GM23338 (cell line): Measurements from ENCODE around the gene NOC2L. TPM values are rescaled to one million over a fixed set of nuclear protein-coding genes. Genes with fewer than 3 reads are reported as not detected.

Source experiments
- ATAC-seq: fragments of 200-7000 bp; cut with Tn5 transposase; 3 replicates; pipeline ENCODE4 v1.9.1; 2020
- DNase-seq: peaks from one replicate; pipeline ENCODE4 v3.0.0-alpha.2; 2015; ENCODE audit warnings: low spot score
- H2AFZ ChIP-seq: fragments of 200-600 bp; sonication (generic); 2 replicates; pipeline ENCODE4 v1.8.0; 2016; ENCODE audit warnings: antibody characterized with exemption, mild to moderate bottlenecking, moderate library complexity
- H3F3A ChIP-seq: fragments of 200-600 bp; sonication (generic); replicated peaks from 2 replicates; pipeline ENCODE4 v1.8.0; 2017; ENCODE audit warnings: antibody characterized with exemption, mixed run types, low read depth
- H3K27ac ChIP-seq: fragments of 200-600 bp; sonication (generic); 2 replicates; pipeline ENCODE4 v1.6.1; 2016; ENCODE audit warnings: low read depth
- H3K27me3 ChIP-seq: fragments of 200-600 bp; sonication (generic); 2 replicates; pipeline ENCODE4 v1.8.0; 2016; ENCODE audit warnings: mild to moderate bottlenecking, mixed run types, moderate library complexity; ENCODE audit not compliant: insufficient read depth
- H3K36me3 ChIP-seq: fragments of 200-600 bp; sonication (generic); 2 replicates; pipeline ENCODE4 v1.8.0; 2016; ENCODE audit warnings: mild to moderate bottlenecking; ENCODE audit not compliant: insufficient read depth
- H3K4me1 ChIP-seq: fragments of 200-600 bp; sonication (generic); 2 replicates; pipeline ENCODE4 v1.8.0; 2016; ENCODE audit warnings: mild to moderate bottlenecking, moderate library complexity; ENCODE audit not compliant: insufficient read depth
- H3K4me2 ChIP-seq: fragments of 200-600 bp; sonication (generic); 2 replicates; pipeline ENCODE4 v1.7.1; 2017; ENCODE audit warnings: mixed run types
- H3K4me3 ChIP-seq: fragments of 200-600 bp; sonication (generic); 2 replicates; pipeline ENCODE4 v1.6.1; 2016; ENCODE audit warnings: mixed run types
- H3K79me2 ChIP-seq: fragments of 200-600 bp; sonication (generic); replicated peaks from 2 replicates; pipeline ENCODE4 v1.8.0; 2017; ENCODE audit warnings: mild to moderate bottlenecking; ENCODE audit not compliant: insufficient read depth
- H3K9me2 ChIP-seq: fragments of 200-600 bp; sonication (generic); 2 replicates; pipeline ENCODE4 v1.8.0; 2017; ENCODE audit not compliant: insufficient read depth
- H4K20me1 ChIP-seq: fragments of 200-600 bp; sonication (generic); replicated peaks from 2 replicates; pipeline ENCODE4 v1.8.0; 2017; ENCODE audit warnings: mild to moderate bottlenecking; ENCODE audit not compliant: insufficient read depth
- H3K27ac Mint-ChIP-seq: 2 replicates; pipeline ENCODE4 v1.8.0; 2020; ENCODE audit warnings: inconsistent platforms, mild to moderate bottlenecking, moderate library complexity, mixed read lengths
- H3K27me3 Mint-ChIP-seq: 3 replicates; pipeline ENCODE4 v1.8.0; 2022; ENCODE audit warnings: low read depth, mild to moderate bottlenecking, moderate library complexity, mixed read lengths, inconsistent platforms; ENCODE audit not compliant: insufficient read depth, poor library complexity
- H3K36me3 Mint-ChIP-seq: 3 replicates; pipeline ENCODE4 v1.8.0; 2021; ENCODE audit warnings: low read depth, mild to moderate bottlenecking, inconsistent platforms, moderate library complexity, mixed read lengths
- H3K4me1 Mint-ChIP-seq: 3 replicates; pipeline ENCODE4 v1.8.0; 2020; ENCODE audit warnings: mild to moderate bottlenecking, inconsistent platforms, mixed read lengths
- H3K4me3 Mint-ChIP-seq: 3 replicates; pipeline ENCODE4 v1.8.0; 2021; ENCODE audit warnings: moderate library complexity, mild to moderate bottlenecking, inconsistent platforms, mixed read lengths
- H3K9me3 Mint-ChIP-seq: 3 replicates; pipeline ENCODE4 v1.8.0; 2020; ENCODE audit warnings: moderate library complexity, mild to moderate bottlenecking, inconsistent platforms, mixed read lengths
- CREB1 ChIP-seq: fragments of 250-450 bp; sonication (Bioruptor Pico); IDR thresholded peaks from 2 replicates; pipeline ENCODE4 v1.5.0; 2020; ENCODE audit warnings: low read depth, mild to moderate bottlenecking, moderate library complexity
- CTCF ChIP-seq, 2 experiments: fragments of 200-600 bp in 1 of 2; sonication (generic) in 1 of 2; conservative IDR thresholded peaks; 2 replicates each; pipeline versions ENCODE4 v1.5.1 to v1.6.1; 2016 to 2017; ENCODE audit warnings: antibody characterized with exemption in 2 of 2, low read depth in 2 of 2, mild to moderate bottlenecking in 2 of 2, moderate library complexity in 1 of 2
- ETS1 ChIP-seq: IDR thresholded peaks from 2 replicates; pipeline ENCODE4 v1.6.1; 2016; ENCODE audit warnings: antibody characterized with exemption
- EZH2 ChIP-seq: fragments of 200-600 bp; sonication (generic); IDR thresholded peaks from one replicate; pipeline ENCODE4 v1.8.0; 2017; ENCODE audit warnings: antibody characterized with exemption, mild to moderate bottlenecking, low read depth; ENCODE audit not compliant: unreplicated experiment
- EZH2phosphoT487 ChIP-seq: fragments of 200-600 bp; sonication (generic); IDR thresholded peaks from one replicate; pipeline ENCODE4 v1.8.1; 2018; ENCODE audit warnings: antibody characterized with exemption; ENCODE audit not compliant: unreplicated experiment
- JUNB ChIP-seq: IDR thresholded peaks from one replicate; pipeline ENCODE4 v1.6.1; 2016; ENCODE audit warnings: antibody characterized with exemption; ENCODE audit not compliant: unreplicated experiment
- NANOG ChIP-seq: IDR thresholded peaks from 2 replicates; pipeline ENCODE4 v1.6.1; 2016; ENCODE audit warnings: antibody characterized with exemption, borderline replicate concordance
- POLR2AphosphoS5 ChIP-seq: IDR thresholded peaks from 2 replicates; pipeline ENCODE4 v1.6.1; 2016; ENCODE audit warnings: antibody characterized with exemption, low read depth
- REST ChIP-seq: IDR thresholded peaks from one replicate; pipeline ENCODE4 v1.6.1; 2018; ENCODE audit warnings: antibody characterized with exemption; ENCODE audit not compliant: unreplicated experiment
- STAT1 ChIP-seq: IDR thresholded peaks from one replicate; pipeline ENCODE4 v1.6.1; 2016; ENCODE audit warnings: antibody characterized with exemption; ENCODE audit not compliant: unreplicated experiment
- ZNF114 ChIP-seq: fragments of 250-450 bp; sonication (Bioruptor Pico); IDR thresholded peaks from 2 replicates; pipeline ENCODE4 v1.5.0; 2020; ENCODE audit warnings: mild to moderate bottlenecking, moderate library complexity
- ZNF331 ChIP-seq: fragments of 250-450 bp; sonication (Bioruptor Pico); IDR thresholded peaks from 2 replicates; pipeline ENCODE4 v1.5.0; 2020; ENCODE audit warnings: low read depth, mild to moderate bottlenecking, moderate library complexity
- ZNF462 ChIP-seq: fragments of 250-450 bp; sonication (Bioruptor Pico); IDR thresholded peaks from 2 replicates; pipeline ENCODE4 v1.5.0; 2020; ENCODE audit warnings: mild to moderate bottlenecking, moderate library complexity
- polyA plus RNA-seq: library from polyadenylated mRNA; unstranded; fragments of >200 nt; fragmentation: Nextera tagmentation; extraction: Ambion mirVana; gene quantifications from 2 replicates; pipeline ENCODE4 v1.2.1, GENCODE V29; 2016
- total RNA-seq: library from RNA; depleted of rRNA; stranded (reverse); fragments of >200 nt; shearing (Covaris generic); gene quantifications from 2 replicates; pipeline ENCODE4 v1.2.3, GENCODE V29; 2014

Gene NOC2L
- total and polyA plus RNA-seq, 2 experiments from 2014 or later, result 79.3 to 125 TPM

GRCh38 chr1:939511-940106 is 19.4 kb downstream of the NOC2L start:
- H3K4me3 Mint-ChIP-seq, result peak overlapping the region; percentile 30; the same call in 2 of the 3 replicates

More at GRCh38 chr1:939511-940106, 19.4 kb downstream of the NOC2L start:
- H3K27me3 Mint-ChIP-seq, result peaks cover 68% of the 10 kb centered on the region
- no peak overlapping the region for H2AFZ ChIP-seq
- ATAC-seq (no peak), DNase-seq (no peak)
- H3K4me1 ChIP-seq, result peaks cover 5% of the 10 kb centered on the region; the same call in 1 of the 2 replicates
- H3K27me3 ChIP-seq, result peaks cover 94% of the 10 kb centered on the region
- H3K27ac ChIP-seq, result no peak overlapping the region
- no peak overlapping the region for H3K27ac Mint-ChIP-seq
- TF ChIP-seq EZH2 (no peak), STAT1 (no peak), CREB1 (CRISPR knock-in tag) (no peak), ETS1 (no peak), ZNF114 (CRISPR knock-in tag) (no peak), REST (no peak), CTCF (conservative IDR thresholded peaks at IDR 0.05; ENCODE audit: low read depth in 2 of 2) (no peak), JUNB (no peak), ZNF331 (CRISPR knock-in tag) (no peak), POLR2AphosphoS5 (no peak), EZH2phosphoT487 (no peak), NANOG (no peak), ZNF462 (CRISPR knock-in tag) (no peak)
- H4K20me1 ChIP-seq, result no peaks in the 10 kb centered on the region; the same call in 1 of the 2 replicates
- H3K36me3 Mint-ChIP-seq, result no peaks in the 10 kb centered on the region
- H3K9me2 ChIP-seq, result no peaks in the 10 kb centered on the region
- H3F3A ChIP-seq, result no peaks in the 10 kb centered on the region
- peak overlapping the region; percentile 55; the same call in 1 of the 2 replicates for H3K4me3 ChIP-seq
- H3K79me2 ChIP-seq, result no peaks in the 10 kb centered on the region
- H3K4me2 ChIP-seq, result peak overlapping the region; percentile 70; the same call in 1 of the 2 replicates
- no peaks in the 10 kb centered on the region for H3K36me3 ChIP-seq
- no peaks in the 10 kb centered on the region; the same call in 2 of the 3 replicates for H3K9me3 Mint-ChIP-seq
- H3K4me1 Mint-ChIP-seq, result peaks cover 16% of the 10 kb centered on the region
